GM18502 (cell line): ENCODE measurements around the gene PIGB.
"Not testable (repeated sequence)": the region's sequence is repeated elsewhere in the genome, so short reads cannot be mapped to it uniquely, and the experiment has no call there.

Source experiments
- ATAC-seq: cut with Tn5 transposase; IDR thresholded peaks from one replicate; pipeline ENCODE4 v1.9.1; 2021; ENCODE audit warnings: mild to moderate bottlenecking; ENCODE audit not compliant: unreplicated experiment, poor library complexity

Gene PIGB

GRCh38 chr15:55290528-55291057 lies 28.4 kb upstream of the PIGB start:
- peak; percentile 80 for ATAC-seq

GRCh38 chr15:55297315-55297714 lies 21.7 kb upstream of the PIGB start:
- ATAC-seq, result no peak

GRCh38 chr15:55302801-55303200 lies 16.2 kb upstream of the PIGB start:
- ATAC-seq, result not testable (repeated sequence)

- ATAC-seq, result peak; percentile 37
These were observed 665 bp downstream of the PIGB start for GRCh38 chr15:55319537-55320237.

- ATAC-seq, result no peak
These were observed 1.2 kb downstream of the PIGB start for GRCh38 chr15:55320238-55320550.

- ATAC-seq, result no peak
These were observed 1.9 kb downstream of the PIGB start for GRCh38 chr15:55320963-55321362.

GRCh38 chr15:55322467-55322866 lies 3.4 kb downstream of the PIGB start:
- ATAC-seq, result no peak

GRCh38 chr15:55327387-55327786 lies 8.4 kb downstream of the PIGB start:
- no peak for ATAC-seq

- ATAC-seq, result no peak
These were observed 15.3 kb downstream of the PIGB start for GRCh38 chr15:55334371-55334770.

GRCh38 chr15:55334997-55335396 lies 16.0 kb downstream of the PIGB start:
- ATAC-seq, result no peak

GRCh38 chr15:55337160-55337559 lies 18.1 kb downstream of the PIGB start:
- ATAC-seq, result no peak

GRCh38 chr15:55343168-55343567 lies 24.1 kb downstream of the PIGB start:
- no peak for ATAC-seq

- ATAC-seq, result no peak
These were observed 25.2 kb downstream of the PIGB start for GRCh38 chr15:55344206-55344605.

GRCh38 chr15:55348281-55348778 lies 29.3 kb downstream of the PIGB start:
- ATAC-seq, result no peak

- ATAC-seq, result no peak
These were observed 30.3 kb downstream of the PIGB start for GRCh38 chr15:55349282-55349681.

- ATAC-seq, result no peak
These were observed 34.0 kb downstream of the PIGB start for GRCh38 chr15:55353025-55353424.

GRCh38 chr15:55356985-55357585 lies 38.1 kb downstream of the PIGB start:
- ATAC-seq, result no peak

GRCh38 chr15:55357774-55358173 lies 38.8 kb downstream of the PIGB start:
- ATAC-seq, result no peak

GRCh38 chr15:55358471-55358870 lies 39.4 kb downstream of the PIGB start:
- no peak for ATAC-seq

GRCh38 chr15:55360256-55360655 lies 41.2 kb downstream of the PIGB start:
- no peak for ATAC-seq

GRCh38 chr15:55361048-55361447 lies 42.0 kb downstream of the PIGB start:
- ATAC-seq, result no peak

GRCh38 chr15:55362641-55363040 lies 43.6 kb downstream of the PIGB start:
- no peak for ATAC-seq
